ENCODE data around the gene CIAPIN1. TPM values are rescaled to one million over a fixed set of nuclear protein-coding genes. Genes with fewer than 3 reads are reported as not detected.

CIAPIN1 gene
- total RNA-seq, 2 donors from 2014 or later, result 18.1 to 25.0 TPM

GRCh38 chr16:57395026-57395425, 52.2 kb downstream of the CIAPIN1 start:
- ATAC-seq (ENCODE audit: insufficient number of reproducible peaks, low FRiP score, low read depth) (no peak), DNase-seq (ENCODE audit: low spot score) (no peak)
- Histone ChIP-seq H3K27ac (no peak overlapping the region), H3K9me3 (no peaks in the 10 kb centered on the region), H3K27me3 (replicated peaks; ENCODE audit: insufficient read depth) (no peaks in the 10 kb centered on the region), H3K36me3 (no peaks in the 10 kb centered on the region), H3K4me3 (no peak overlapping the region), H3K4me1 (ENCODE audit: control insufficient read depth in 1 of 2, low read depth in 2 of 2) (peaks cover 0 to 7% of the 10 kb centered on the region in 2 donors)
- TF ChIP-seq CTCF (IDR thresholded peaks at IDR 0.05), result no peak

- no peaks in the 10 kb centered on the region for H3K27me3 ChIP-seq (replicated peaks; ENCODE audit: insufficient read depth)
- no peaks in the 10 kb centered on the region for H3K36me3 ChIP-seq
- no peaks in the 10 kb centered on the region for H3K9me3 ChIP-seq
- no peak overlapping the region for H3K27ac ChIP-seq
- no peak overlapping the region for H3K4me3 ChIP-seq
- DNase-seq (ENCODE audit: low spot score), result no peak
- H3K4me1 ChIP-seq (ENCODE audit: control insufficient read depth in 1 of 2, low read depth in 2 of 2), result peaks cover 0 to 7% of the 10 kb centered on the region in 2 donors
- no peak for ATAC-seq (ENCODE audit: insufficient number of reproducible peaks, low FRiP score, low read depth)
- no peak for TF ChIP-seq CTCF (IDR thresholded peaks at IDR 0.05)
Observed at GRCh38 chr16:57394444-57394843, 52.7 kb downstream of the CIAPIN1 start.

DNA sequence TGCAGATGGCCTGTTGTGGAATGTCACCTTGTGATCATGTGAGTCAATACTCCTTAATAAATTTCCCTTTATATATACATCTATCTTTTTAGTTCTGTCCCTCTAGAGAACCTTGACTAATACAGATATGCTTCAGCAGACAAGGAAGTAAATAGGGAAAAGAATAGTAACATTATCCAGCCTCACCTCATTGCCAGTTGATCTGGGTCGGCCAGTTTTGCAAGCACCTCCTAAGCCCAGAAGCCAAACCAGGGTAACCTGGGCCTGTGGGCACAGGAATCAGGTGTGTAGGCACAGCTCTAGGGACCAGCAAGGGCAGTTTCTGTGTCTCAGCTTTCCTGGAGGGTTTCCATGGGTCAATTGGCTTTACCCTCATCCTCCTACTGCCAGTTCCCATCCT, 54.5 kb downstream of the CIAPIN1 start:
- no peaks in the 10 kb centered on the region for H3K36me3 ChIP-seq
- no peak overlapping the region for H3K4me3 ChIP-seq
- peaks cover 0 to 7% of the 10 kb centered on the region in 2 donors for H3K4me1 ChIP-seq (ENCODE audit: control insufficient read depth in 1 of 2, low read depth in 2 of 2)
- no peaks in the 10 kb centered on the region for H3K27me3 ChIP-seq (replicated peaks; ENCODE audit: insufficient read depth)
- no peak overlapping the region for H3K27ac ChIP-seq
- no peak for TF ChIP-seq CTCF (IDR thresholded peaks at IDR 0.05)
- ATAC-seq (ENCODE audit: insufficient number of reproducible peaks, low FRiP score, low read depth) (no peak), DNase-seq (ENCODE audit: low spot score) (no peak)
- H3K9me3 ChIP-seq, result no peaks in the 10 kb centered on the region

GRCh38 chr16:57391708-57392107, 55.5 kb downstream of the CIAPIN1 start:
- TF ChIP-seq CTCF (IDR thresholded peaks at IDR 0.05), result no peak
- no peak overlapping the region for H3K27ac ChIP-seq
- H3K9me3 ChIP-seq, result no peaks in the 10 kb centered on the region
- ATAC-seq (ENCODE audit: insufficient number of reproducible peaks, low FRiP score, low read depth), result no peak
- H3K4me3 ChIP-seq, result no peak overlapping the region
- no peaks in the 10 kb centered on the region for H3K36me3 ChIP-seq
- DNase-seq (ENCODE audit: low spot score), result no peak
- H3K27me3 ChIP-seq (replicated peaks; ENCODE audit: insufficient read depth), result no peaks in the 10 kb centered on the region
- H3K4me1 ChIP-seq (ENCODE audit: control insufficient read depth in 1 of 2, low read depth in 2 of 2), result peaks cover 2 to 14% of the 10 kb centered on the region in 2 donors

DNA sequence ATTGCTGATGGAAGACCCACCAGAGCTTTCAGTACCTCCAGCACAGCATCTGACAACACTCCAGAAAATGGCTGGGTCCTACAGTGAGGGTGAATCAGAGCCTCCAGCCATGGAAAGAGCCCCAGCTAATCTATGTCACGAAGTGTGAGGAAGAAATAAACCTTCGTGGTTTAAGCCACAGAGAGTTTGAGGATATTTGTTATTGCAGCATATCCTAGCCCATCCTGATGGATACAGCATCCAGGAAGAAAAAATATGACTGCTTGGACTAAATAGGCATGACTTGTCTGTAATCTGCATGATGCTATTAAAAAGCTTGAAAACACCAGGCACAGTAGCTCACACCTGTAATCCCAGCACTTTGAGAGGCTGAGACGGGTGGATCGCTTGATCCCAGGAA, 55.9 kb downstream of the CIAPIN1 start:
- no peaks in the 10 kb centered on the region for H3K9me3 ChIP-seq
- no peak overlapping the region for H3K4me3 ChIP-seq
- peaks cover 6 to 19% of the 10 kb centered on the region in 2 donors for H3K4me1 ChIP-seq (ENCODE audit: control insufficient read depth in 1 of 2, low read depth in 2 of 2)
- no peak overlapping the region for H3K27ac ChIP-seq
- DNase-seq (ENCODE audit: low spot score) (no peak), ATAC-seq (ENCODE audit: insufficient number of reproducible peaks, low FRiP score, low read depth) (no peak)
- H3K27me3 ChIP-seq (replicated peaks; ENCODE audit: insufficient read depth), result no peaks in the 10 kb centered on the region
- no peaks in the 10 kb centered on the region for H3K36me3 ChIP-seq
- no peak for TF ChIP-seq CTCF (IDR thresholded peaks at IDR 0.05)
